Glutamatergic neuron (in vitro differentiated cells): ENCODE measurements around the gene BABAM2. TPM values are rescaled to one million over a fixed set of nuclear protein-coding genes. Genes with fewer than 3 reads are reported as not detected.
A peak's percentile ranks its signal among the peaks of the same experiment; 100 is the strongest.

Experiments
- DNase-seq: peaks from one replicate; pipeline ENCODE4 v3.0.0; 2022
- H3K27ac Mint-ChIP-seq: one replicate; pipeline ENCODE4 v1.8.0; 2020; ENCODE audit warnings: mild to moderate bottlenecking, mixed read lengths, inconsistent platforms; ENCODE audit not compliant: unreplicated experiment
- H3K27me3 Mint-ChIP-seq: one replicate; pipeline ENCODE4 v1.8.0; 2020; ENCODE audit warnings: mild to moderate bottlenecking, moderate library complexity, mixed read lengths, inconsistent platforms; ENCODE audit not compliant: unreplicated experiment
- H3K36me3 Mint-ChIP-seq: one replicate; pipeline ENCODE4 v1.8.0; 2020; ENCODE audit warnings: mild to moderate bottlenecking, mixed read lengths, inconsistent platforms; ENCODE audit not compliant: unreplicated experiment
- H3K4me1 Mint-ChIP-seq: one replicate; pipeline ENCODE4 v1.8.0; 2020; ENCODE audit warnings: mild to moderate bottlenecking, low read depth, mixed read lengths, inconsistent platforms; ENCODE audit not compliant: unreplicated experiment
- H3K4me3 Mint-ChIP-seq: one replicate; pipeline ENCODE4 v1.8.0; 2020; ENCODE audit warnings: mild to moderate bottlenecking, mixed read lengths, inconsistent platforms; ENCODE audit not compliant: unreplicated experiment
- H3K9me3 Mint-ChIP-seq: one replicate; pipeline ENCODE4 v1.8.0; 2020; ENCODE audit warnings: mild to moderate bottlenecking, moderate library complexity, mixed read lengths, inconsistent platforms; ENCODE audit not compliant: unreplicated experiment
- total RNA-seq: library from RNA; stranded (reverse); fragmentation: NEBNext Ultra II Directional; extraction: Animal tissue kit (Norgen Biotek cat#: 25700); gene quantifications from one replicate; pipeline ENCODE4 v1.2.1, GENCODE V29; 2021; ENCODE audit not compliant: unreplicated experiment
- TF ChIP-seq, protein P1 (sequence below): fragments of 200-600 bp; sonication (generic); IDR thresholded peaks from one replicate; pipeline ENCODE4 v1.5.0; 2021; ENCODE audit not compliant: partially characterized antibody, unreplicated experiment

The BABAM2 gene
- total RNA-seq, 1 donor from 2014 or later = 29.9 TPM

DNA sequence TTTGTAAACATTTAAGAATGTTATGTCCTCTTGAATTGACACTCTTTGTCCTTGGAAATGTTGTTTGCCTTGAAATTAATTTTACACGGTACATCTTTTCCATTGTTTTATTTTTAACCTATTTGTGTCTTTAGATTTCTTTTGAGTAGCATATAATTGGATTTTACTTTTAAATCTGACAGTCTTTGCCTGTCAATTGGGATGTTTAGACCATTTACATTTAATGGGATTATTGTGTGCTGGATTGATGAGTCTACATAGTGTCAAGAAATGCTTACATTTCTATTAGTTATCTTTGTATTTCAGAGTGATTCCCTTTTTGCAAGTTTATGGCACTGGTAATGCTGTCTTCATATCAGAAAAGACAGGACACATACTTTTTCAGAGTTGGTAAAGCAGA lies 61.5 kb downstream of the BABAM2 start:
- no peaks in the 10 kb centered on the region for H3K27me3 Mint-ChIP-seq
- H3K36me3 Mint-ChIP-seq = peaks cover 8% of the 10 kb centered on the region
- TF ChIP-seq, protein P1, sequence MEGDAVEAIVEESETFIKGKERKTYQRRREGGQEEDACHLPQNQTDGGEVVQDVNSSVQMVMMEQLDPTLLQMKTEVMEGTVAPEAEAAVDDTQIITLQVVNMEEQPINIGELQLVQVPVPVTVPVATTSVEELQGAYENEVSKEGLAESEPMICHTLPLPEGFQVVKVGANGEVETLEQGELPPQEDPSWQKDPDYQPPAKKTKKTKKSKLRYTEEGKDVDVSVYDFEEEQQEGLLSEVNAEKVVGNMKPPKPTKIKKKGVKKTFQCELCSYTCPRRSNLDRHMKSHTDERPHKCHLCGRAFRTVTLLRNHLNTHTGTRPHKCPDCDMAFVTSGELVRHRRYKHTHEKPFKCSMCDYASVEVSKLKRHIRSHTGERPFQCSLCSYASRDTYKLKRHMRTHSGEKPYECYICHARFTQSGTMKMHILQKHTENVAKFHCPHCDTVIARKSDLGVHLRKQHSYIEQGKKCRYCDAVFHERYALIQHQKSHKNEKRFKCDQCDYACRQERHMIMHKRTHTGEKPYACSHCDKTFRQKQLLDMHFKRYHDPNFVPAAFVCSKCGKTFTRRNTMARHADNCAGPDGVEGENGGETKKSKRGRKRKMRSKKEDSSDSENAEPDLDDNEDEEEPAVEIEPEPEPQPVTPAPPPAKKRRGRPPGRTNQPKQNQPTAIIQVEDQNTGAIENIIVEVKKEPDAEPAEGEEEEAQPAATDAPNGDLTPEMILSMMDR = no peak
- no peak overlapping the region for H3K4me3 Mint-ChIP-seq
- no peak overlapping the region for H3K27ac Mint-ChIP-seq
- DNase-seq = no peak
- H3K4me1 Mint-ChIP-seq = peaks cover 7% of the 10 kb centered on the region
- H3K9me3 Mint-ChIP-seq = no peaks in the 10 kb centered on the region

DNA sequence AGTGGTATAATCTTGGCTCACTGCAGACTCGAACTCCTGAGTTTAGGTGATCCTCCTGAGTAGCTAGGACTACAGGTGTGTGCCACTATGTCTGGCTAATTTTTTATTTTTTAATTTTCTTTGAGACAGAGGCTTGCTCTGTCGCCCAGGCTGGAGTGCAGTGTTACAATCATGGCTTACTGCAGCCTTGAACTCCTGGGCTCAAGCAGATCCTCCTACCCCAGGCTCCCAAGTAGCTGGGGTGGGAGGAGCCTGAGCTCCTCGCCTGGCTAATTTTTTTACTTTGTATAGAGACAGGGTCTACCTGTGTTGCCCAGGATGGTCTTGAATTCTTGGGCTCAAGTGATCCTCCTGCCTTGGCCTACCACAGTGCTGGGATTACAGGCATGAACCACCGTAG lies 62.5 kb downstream of the BABAM2 start:
- Mint-ChIP-seq H3K36me3 (peaks cover 8% of the 10 kb centered on the region), H3K27ac (no peak overlapping the region)

DNA sequence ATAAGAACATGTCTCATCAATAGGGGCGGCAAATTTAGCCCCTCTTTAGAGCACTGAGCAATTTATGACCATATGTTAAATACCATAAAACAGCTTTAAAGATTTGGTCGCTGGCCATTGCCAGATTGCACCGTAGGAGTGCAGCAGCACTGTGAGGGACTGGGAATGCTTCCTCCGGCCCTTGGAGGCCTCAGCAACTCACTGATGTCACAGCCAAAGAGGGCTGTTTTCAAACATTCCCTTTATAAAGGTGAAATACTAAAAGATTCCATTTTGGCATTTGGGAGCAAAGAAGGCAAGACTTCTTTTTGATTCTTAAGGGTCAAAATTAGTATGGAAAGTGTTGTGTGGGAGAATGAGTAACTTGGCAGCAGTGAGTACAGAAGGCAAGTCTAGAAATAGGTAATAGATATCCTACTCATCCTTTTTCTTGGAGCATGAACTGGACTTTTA lies 63.7 kb downstream of the BABAM2 start:
- Mint-ChIP-seq H3K27ac (no peak overlapping the region), H3K36me3 (peaks cover 8% of the 10 kb centered on the region), H3K9me3 (no peaks in the 10 kb centered on the region), H3K4me3 (no peak overlapping the region), H3K27me3 (no peaks in the 10 kb centered on the region), H3K4me1 (peaks cover 7% of the 10 kb centered on the region)
- TF ChIP-seq, protein P1 = no peak
- DNase-seq = peak; percentile 17

More for the DNA sequence above, 62.5 kb downstream of the BABAM2 start:
- TF ChIP-seq, protein P1 = no peak
- Mint-ChIP-seq H3K27me3 (no peaks in the 10 kb centered on the region), H3K4me3 (no peak overlapping the region), H3K4me1 (peaks cover 7% of the 10 kb centered on the region), H3K9me3 (no peaks in the 10 kb centered on the region)
- no peak for DNase-seq

DNA sequence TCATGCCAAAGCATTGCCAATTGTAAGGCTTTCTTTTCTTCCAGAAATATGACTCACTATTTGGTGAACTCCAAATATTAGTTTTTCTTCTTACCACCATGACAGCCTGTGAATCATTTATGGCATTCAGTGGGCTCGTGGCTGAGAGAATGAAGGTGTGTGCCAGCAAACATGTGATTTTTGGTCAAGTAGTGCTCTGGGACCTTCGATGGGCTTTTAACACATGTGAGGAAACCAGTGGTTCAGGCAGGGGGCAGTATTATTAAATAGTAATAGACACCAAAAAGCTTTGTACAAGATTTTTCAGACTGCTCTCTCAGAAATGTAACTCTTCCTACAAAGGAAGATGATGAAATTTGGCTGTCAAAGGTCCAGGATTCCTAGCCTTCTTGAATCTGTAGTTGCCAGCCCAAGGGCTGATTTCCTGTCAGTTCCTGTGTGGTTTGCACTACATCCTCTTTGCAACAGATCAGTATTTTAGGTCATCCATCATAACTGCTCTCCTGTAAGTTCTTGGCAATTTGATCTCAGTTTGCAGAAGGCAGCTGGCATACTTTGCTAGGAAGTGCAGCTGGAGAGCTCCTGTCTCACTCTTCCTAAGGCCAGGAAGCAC lies 64.3 kb downstream of the BABAM2 start:
- H3K4me3 Mint-ChIP-seq = no peak overlapping the region
- TF ChIP-seq, protein P1 = no peak
- no peak for DNase-seq
- no peak overlapping the region for H3K27ac Mint-ChIP-seq
- no peaks in the 10 kb centered on the region for H3K9me3 Mint-ChIP-seq
- no peaks in the 10 kb centered on the region for H3K27me3 Mint-ChIP-seq
- peaks cover 8% of the 10 kb centered on the region for H3K36me3 Mint-ChIP-seq
- H3K4me1 Mint-ChIP-seq = peaks cover 7% of the 10 kb centered on the region

DNA sequence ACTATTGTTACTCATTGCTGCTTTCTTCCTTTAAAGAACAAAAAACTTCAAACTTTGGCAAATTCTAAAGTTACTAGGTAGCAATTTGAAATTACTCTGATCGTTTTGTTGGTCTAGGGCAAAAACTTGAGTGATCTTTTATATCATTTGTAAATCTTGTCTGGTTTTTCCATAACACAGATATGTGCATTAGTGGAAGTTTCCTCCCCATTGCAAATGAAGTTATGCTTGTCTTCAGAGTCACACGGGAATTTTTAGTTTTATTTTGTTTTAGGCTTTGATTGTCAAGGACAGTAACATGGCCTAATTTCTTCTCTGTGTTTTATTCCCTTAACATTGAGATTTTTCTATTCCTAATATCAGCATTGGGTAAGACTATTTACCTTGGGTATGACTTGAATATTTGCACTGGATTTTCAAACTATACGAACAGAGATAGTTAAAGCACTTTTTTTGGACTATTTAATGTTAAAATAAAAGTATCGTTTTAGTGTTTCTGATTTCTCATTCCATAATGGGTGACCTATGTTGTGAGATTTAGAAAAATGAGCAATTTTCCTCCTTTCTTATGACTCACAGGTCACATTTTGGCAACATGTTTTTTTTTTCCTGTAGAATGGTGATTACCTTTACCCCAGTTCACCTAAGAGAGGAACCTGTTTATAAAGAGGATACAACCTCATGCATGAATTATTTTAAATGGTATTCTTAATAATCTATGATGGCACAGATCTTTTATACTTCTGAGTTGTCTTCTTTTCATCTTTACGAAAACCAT lies 65.0 kb downstream of the BABAM2 start:
- H3K4me3 Mint-ChIP-seq = no peak overlapping the region
- TF ChIP-seq, protein P1 = no peak
- peaks cover 7% of the 10 kb centered on the region for H3K4me1 Mint-ChIP-seq
- no peaks in the 10 kb centered on the region for H3K27me3 Mint-ChIP-seq
- DNase-seq = no peak
- no peak overlapping the region for H3K27ac Mint-ChIP-seq
- no peaks in the 10 kb centered on the region for H3K9me3 Mint-ChIP-seq
- peaks cover 8% of the 10 kb centered on the region for H3K36me3 Mint-ChIP-seq
